Gastrocnemius medialis (tissue), 4 donors: Measurements from ENCODE around the gene SCARB1. TPM values are rescaled to one million over a fixed set of nuclear protein-coding genes. Genes with fewer than 3 reads are reported as not detected.

ENCODE experiments used
- ATAC-seq, 2 donors: fragments of 150-250 bp; one replicate each; pipeline ENCODE4 v1.9.1; 2016
- DNase-seq, 2 donors: peaks; one replicate each; pipeline ENCODE4 v3.0.0-alpha.2; 2019
- H3K27ac ChIP-seq, 4 donors: fragments of 200-600 bp; sonication (generic); 1 replicate in 1 of 4; 2 replicates in 3 of 4; pipeline ENCODE4 v1.5.1; 2016 to 2018; ENCODE audit warnings: mild to moderate bottlenecking in 2 of 4, moderate library complexity in 1 of 4
- H3K27me3 ChIP-seq, 3 donors: fragments of 200-600 bp; sonication (generic) in 2 of 3; 1 replicate in 1 of 3; 2 replicates in 2 of 3; pipeline versions ENCODE4 v1.5.1 to v1.6.0; 2016 to 2019; ENCODE audit warnings: mild to moderate bottlenecking in 1 of 3, moderate library complexity in 1 of 3
- H3K36me3 ChIP-seq, 2 donors: fragments of 200-600 bp; sonication (generic) in 1 of 2; one replicate each; pipeline ENCODE4 v1.5.1; 2017 to 2018
- H3K4me1 ChIP-seq, 2 donors: fragments of 200-600 bp; sonication (generic) in 1 of 2; one replicate each; pipeline ENCODE4 v1.5.1; 2016 to 2017; ENCODE audit warnings: mild to moderate bottlenecking in 2 of 2
- H3K4me3 ChIP-seq, 4 donors: fragments of 200-600 bp; sonication (generic) in 3 of 4; 1 replicate in 1 of 4; 2 replicates in 3 of 4; pipeline ENCODE4 v1.5.1; 2016 to 2019; ENCODE audit warnings: mild to moderate bottlenecking in 2 of 4
- H3K9me3 ChIP-seq, 3 donors: fragments of 200-600 bp; sonication (generic) in 2 of 3; 1 replicate in 1 of 3; 2 replicates in 2 of 3; pipeline ENCODE4 v1.5.1; 2016 to 2019
- CTCF ChIP-seq, 5 experiments: fragments of 450-650 bp in 3 of 5; fragments of 200-600 bp in 2 of 5; sonication (generic) in 2 of 5; IDR thresholded peaks in 4 of 5; conservative IDR thresholded peaks in 1 of 5; 1 replicate in 4 of 5; 2 replicates in 1 of 5; pipeline ENCODE4 v1.5.1; 2016 to 2019; ENCODE audit warnings: antibody characterized with exemption in 5 of 5, mild to moderate bottlenecking in 3 of 5, moderate library complexity in 3 of 5
- POLR2A ChIP-seq, 2 donors: fragments of 450-650 bp; IDR thresholded peaks; one replicate each; pipeline ENCODE4 v1.6.1; 2017; ENCODE audit warnings: antibody characterized with exemption in 2 of 2, mild to moderate bottlenecking in 2 of 2, moderate library complexity in 2 of 2
- in situ Hi-C, 4 donors: fragments of 200-750 bp; cut with MboI; loops; one replicate each; pipeline versions ENCODE4 v1.15.0 to v1.8.0; 2017; ENCODE audit warnings: low sequenced_read_pairs in 4 of 4
- intact Hi-C: fragments of 100-400 bp; cut with DNase I; formaldehyde crosslinking; loops from one replicate; pipeline ENCODE4 v1.15.1; 2023; ENCODE audit warnings: low total_unique reads
- total RNA-seq, 4 donors: library from RNA; depleted of rRNA; stranded (reverse); fragments of >200 nt; gene quantifications; one replicate each; pipeline versions ENCODE4 v1.1.0 to v1.2.3, GENCODE V29; 2016

The SCARB1 gene
- total RNA-seq, 4 donors from 2014 or later = 5.4 to 8.7 (median 6.2) TPM

- intact Hi-C loops (no loop called here), in situ Hi-C loops (no loop called here)
- ATAC-seq = no peak
- no peaks in the 10 kb centered on the region for H3K27me3 ChIP-seq
- DNase-seq = no peak
- H3K36me3 ChIP-seq = no peaks in the 10 kb centered on the region
- no peak for TF ChIP-seq POLR2A (IDR thresholded peaks at IDR 0.05)
- no peak for TF ChIP-seq CTCF (IDR thresholded peaks at IDR 0.05 in 4 of 5, conservative IDR thresholded peaks at IDR 0.05 in 1 of 5)
- H3K4me3 ChIP-seq = no peak overlapping the region
- no peak overlapping the region for H3K27ac ChIP-seq
- no peaks in the 10 kb centered on the region for H3K9me3 ChIP-seq
- no peaks in the 10 kb centered on the region for H3K4me1 ChIP-seq
These were observed 83.3 kb downstream of the SCARB1 start for GRCh38 chr12:124780336-124780735.

- peaks cover 0 to 4% of the 10 kb centered on the region in 2 donors for H3K4me1 ChIP-seq
- DNase-seq = no peak
- H3K27ac ChIP-seq = no peak overlapping the region
- TF ChIP-seq POLR2A (IDR thresholded peaks at IDR 0.05) (no peak), CTCF (IDR thresholded peaks at IDR 0.05 in 4 of 5, conservative IDR thresholded peaks at IDR 0.05 in 1 of 5) (no peak)
- in situ Hi-C loops = no loop called here
- no peaks in the 10 kb centered on the region for H3K36me3 ChIP-seq
- H3K4me3 ChIP-seq = no peak overlapping the region
- ATAC-seq = no peak
- H3K27me3 ChIP-seq = no peaks in the 10 kb centered on the region
- no peaks in the 10 kb centered on the region for H3K9me3 ChIP-seq
- intact Hi-C loops = no loop called here
These were observed 84.2 kb downstream of the SCARB1 start for GRCh38 chr12:124779161-124780141.

GRCh38 chr12:124778411-124778810, 85.3 kb downstream of the SCARB1 start:
- in situ Hi-C loops (no loop called here), intact Hi-C loops (no loop called here)
- Histone ChIP-seq H3K27ac (no peak overlapping the region), H3K36me3 (no peaks in the 10 kb centered on the region), H3K4me1 (peaks cover 5 to 9% of the 10 kb centered on the region in 2 donors), H3K27me3 (no peaks in the 10 kb centered on the region), H3K9me3 (no peaks in the 10 kb centered on the region), H3K4me3 (no peak overlapping the region)
- ATAC-seq (no peak), DNase-seq (no peak)
- TF ChIP-seq CTCF (IDR thresholded peaks at IDR 0.05 in 4 of 5, conservative IDR thresholded peaks at IDR 0.05 in 1 of 5) = no peak

GRCh38 chr12:124777399-124778372, 86.0 kb downstream of the SCARB1 start:
- no peak for TF ChIP-seq CTCF (IDR thresholded peaks at IDR 0.05 in 4 of 5, conservative IDR thresholded peaks at IDR 0.05 in 1 of 5)
- TF ChIP-seq POLR2A (IDR thresholded peaks at IDR 0.05) = no peak
- H3K27me3 ChIP-seq = no peaks in the 10 kb centered on the region
- DNase-seq = peak in 1 of 2 donors; percentile 43
- intact Hi-C loops = no loop called here
- in situ Hi-C loops = no loop called here
- ATAC-seq = peak in 1 of 2 donors; percentile 16
- H3K9me3 ChIP-seq = no peaks in the 10 kb centered on the region
- H3K36me3 ChIP-seq = no peaks in the 10 kb centered on the region
- H3K4me1 ChIP-seq = peaks cover 5 to 9% of the 10 kb centered on the region in 2 donors
- H3K27ac ChIP-seq = no peak overlapping the region
- H3K4me3 ChIP-seq = no peak overlapping the region
